CD4-positive, alpha-beta T cell treated with Interleukin-21 for 1 hour (primary cell): ENCODE measurements around the gene DIP2C.
"Not testable (repeated sequence)": the region's sequence is repeated elsewhere in the genome, so short reads cannot be mapped to it uniquely, and the experiment has no call there.

Experiments used
- DNase-seq: peaks from one replicate; pipeline ENCODE4 v3.0.0-alpha.2; 2020

Gene DIP2C

DNA sequence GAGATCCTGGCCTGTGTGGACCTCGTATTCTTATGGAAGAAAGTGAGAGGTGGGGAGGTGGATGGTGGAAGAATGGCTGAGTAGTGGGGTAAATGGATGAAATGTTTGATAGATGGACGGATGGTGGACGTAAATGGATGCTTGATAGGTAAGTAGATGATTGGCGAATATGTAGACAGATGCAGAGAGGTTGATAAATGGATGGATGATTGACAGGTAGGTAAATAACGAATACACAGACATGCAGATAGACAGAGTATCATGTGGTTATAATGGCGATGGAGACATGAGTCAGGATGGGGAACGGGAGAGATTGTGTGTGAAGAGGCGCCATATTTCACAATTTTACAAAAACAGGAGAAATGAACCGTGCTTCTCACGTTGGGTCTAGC, 219.5 kb downstream of the DIP2C start:
- no peak for DNase-seq

DNA sequence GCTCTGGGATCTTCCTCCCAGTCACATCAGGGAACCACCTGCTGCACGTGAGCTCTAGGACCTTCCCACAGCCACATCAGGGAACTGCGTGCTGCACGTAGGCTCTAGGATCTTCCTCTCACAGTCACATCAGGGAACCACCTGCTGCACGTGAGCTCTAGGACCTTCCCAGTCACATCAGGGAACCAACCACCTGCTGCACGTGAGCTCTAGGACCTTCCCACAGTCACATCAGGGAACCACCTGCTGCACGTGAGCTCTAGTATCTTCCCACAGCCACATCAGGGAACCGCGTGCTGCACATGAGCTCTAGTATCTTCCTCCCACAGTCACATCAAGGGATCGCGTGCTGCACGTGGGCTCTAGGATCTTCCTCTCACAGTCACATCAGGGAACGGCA, 229.7 kb downstream of the DIP2C start:
- DNase-seq = no peak

- DNase-seq = no peak
Measured at GRCh38 chr10:458421-458851, 231.0 kb downstream of the DIP2C start.

- no peak for DNase-seq
Measured at GRCh38 chr10:456486-456885, 233.0 kb downstream of the DIP2C start.

DNA sequence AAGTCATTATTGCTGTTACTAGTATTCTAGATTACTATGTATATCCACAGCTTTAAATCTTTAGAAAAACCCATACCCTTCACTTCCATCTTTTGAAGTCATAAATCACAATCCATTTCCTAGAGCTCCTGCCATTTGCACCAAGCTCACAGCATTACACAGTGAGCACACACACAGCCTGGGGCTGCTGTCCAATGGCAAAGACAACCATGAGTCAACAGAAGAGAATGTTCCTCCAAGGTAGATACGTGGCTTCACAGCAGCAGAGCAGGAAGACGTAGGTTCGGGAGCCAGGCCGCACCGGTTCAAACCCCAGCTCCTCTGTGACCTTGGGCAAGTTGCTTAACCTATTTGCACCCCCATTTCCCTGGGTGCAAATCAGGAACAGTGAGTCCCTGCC, 234.6 kb downstream of the DIP2C start:
- no peak for DNase-seq

GRCh38 chr10:453647-454046, 235.8 kb downstream of the DIP2C start:
- DNase-seq = no peak

DNA sequence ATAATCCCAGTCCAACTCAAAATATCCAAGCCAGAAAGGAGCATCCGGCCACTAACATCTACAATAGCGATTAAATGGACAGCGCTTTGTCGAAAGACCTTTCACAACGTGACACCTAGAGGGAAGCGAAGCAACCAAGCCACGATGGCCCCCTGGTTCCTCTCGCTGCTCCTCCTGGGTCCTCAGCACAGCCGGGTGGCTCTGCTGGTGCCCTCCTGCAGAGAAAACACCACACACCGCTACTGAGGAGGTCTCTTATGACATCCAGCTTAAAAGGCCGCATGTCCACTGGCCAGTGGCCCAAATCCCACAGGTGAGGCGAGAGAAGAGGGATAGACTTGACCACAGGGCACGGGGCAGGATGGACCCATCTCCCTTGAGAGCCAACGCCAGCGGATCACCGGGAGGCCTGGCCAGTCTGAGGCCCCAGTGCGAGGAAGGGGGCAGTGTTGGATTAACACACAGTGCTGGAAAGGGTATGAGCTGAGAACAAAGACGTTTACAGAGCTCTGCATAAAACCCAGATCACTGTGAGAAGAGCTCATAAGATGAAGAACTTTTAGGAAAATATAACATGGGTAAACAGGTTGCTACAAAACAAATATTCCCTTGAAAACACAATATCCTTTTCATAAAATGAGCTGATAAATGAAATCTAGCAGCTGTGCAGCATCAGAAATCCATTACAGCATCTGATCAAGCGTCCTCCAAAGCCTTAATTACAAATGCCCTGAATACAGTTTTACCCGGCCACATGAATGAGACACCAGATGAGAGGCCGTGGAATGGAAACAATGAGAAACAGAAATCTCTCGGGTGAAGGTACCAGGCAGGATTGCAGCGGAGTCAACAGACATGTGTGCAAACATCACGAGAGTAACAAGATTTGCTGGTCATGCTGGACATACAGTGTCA, 236.7 kb downstream of the DIP2C start:
- DNase-seq = no peak

GRCh38 chr10:451856-452255, 237.6 kb downstream of the DIP2C start:
- DNase-seq = no peak

- DNase-seq = peak; percentile 73
Measured at GRCh38 chr10:451021-451471, 238.4 kb downstream of the DIP2C start.

- no peak for DNase-seq
Measured at GRCh38 chr10:450463-450862, 239.0 kb downstream of the DIP2C start.

GRCh38 chr10:449331-449730, 240.1 kb downstream of the DIP2C start:
- DNase-seq = not testable (repeated sequence)

DNA sequence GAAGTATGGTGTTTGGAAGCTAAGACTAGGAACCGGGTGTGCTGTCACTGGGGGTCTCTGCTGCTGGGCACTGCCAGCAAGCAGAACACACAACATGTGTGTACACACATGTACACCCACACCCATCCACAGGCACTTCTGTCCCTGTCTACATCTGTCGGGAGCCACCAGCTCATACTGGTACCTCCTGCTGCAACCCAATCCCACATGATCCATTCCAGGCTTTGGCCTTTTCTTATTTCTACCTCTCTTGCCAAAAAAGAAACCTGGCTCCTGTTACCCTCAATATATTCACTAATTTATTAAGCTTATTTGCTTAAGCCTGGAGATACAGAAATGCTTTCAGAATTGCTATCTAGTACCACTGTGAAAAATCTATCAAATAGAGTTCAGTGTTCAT, 246.0 kb downstream of the DIP2C start:
- no peak for DNase-seq

- DNase-seq = no peak
Measured at GRCh38 chr10:442209-442608, 247.3 kb downstream of the DIP2C start.

- DNase-seq = no peak
Measured at GRCh38 chr10:441659-442058, 247.8 kb downstream of the DIP2C start.

- no peak for DNase-seq
Measured at GRCh38 chr10:440127-440526, 249.3 kb downstream of the DIP2C start.

- no peak for DNase-seq
Measured at GRCh38 chr10:437698-438490, 251.6 kb downstream of the DIP2C start.

GRCh38 chr10:436911-437665, 252.4 kb downstream of the DIP2C start:
- peak; percentile 49 for DNase-seq

DNA sequence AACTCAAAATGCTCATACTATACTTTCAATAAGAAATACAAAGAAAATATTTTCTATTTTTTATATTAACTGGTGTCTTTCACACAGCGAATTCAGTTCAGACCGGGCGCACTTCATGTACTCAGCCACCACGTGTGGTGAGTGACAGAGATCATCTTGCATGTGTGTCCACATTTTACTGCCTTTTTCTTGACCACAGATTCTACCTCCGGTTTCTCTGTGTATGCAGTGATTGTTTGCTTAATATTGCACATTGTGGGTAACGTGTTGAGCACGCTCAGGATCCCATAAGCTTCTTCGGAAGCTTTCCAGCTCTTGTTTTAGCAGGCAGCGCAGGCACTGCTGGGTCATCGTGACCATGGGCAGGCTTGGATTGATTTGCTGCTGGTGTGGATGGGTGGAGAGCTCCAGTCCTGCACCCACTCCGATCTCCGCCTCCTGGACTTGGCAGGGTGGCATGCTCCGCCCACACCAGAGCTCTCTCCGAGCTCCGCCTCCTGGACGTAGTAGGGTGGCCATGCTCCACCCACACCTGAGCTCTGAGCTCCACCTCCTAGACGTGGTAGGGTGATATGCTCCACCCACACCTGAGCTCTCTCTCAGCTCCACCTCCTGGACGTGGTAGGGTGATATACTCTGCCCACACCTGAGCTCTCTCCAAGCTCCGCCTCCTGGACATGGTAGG, 253.3 kb downstream of the DIP2C start:
- no peak for DNase-seq

DNA sequence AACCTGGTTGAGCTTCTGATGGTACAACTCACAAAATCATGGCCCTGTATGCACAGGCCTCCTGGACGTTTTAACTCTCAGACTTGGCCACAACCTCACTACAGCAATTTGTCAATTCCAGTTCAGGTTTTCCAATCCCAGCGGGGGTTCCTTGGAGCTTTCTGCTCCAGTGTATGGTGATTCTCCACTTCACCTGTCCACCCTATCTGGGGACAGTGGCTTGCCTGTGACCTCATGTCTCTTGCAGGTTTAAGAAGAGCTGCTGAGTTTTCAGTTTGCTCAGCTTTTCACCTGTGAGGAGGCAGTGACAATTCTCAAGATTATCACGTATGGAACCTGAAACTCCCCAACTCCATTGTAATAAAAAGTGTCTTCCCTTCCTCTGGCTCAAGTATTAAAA, 254.1 kb downstream of the DIP2C start:
- no peak for DNase-seq

GRCh38 chr10:429696-430095, 259.8 kb downstream of the DIP2C start:
- no peak for DNase-seq

DNA sequence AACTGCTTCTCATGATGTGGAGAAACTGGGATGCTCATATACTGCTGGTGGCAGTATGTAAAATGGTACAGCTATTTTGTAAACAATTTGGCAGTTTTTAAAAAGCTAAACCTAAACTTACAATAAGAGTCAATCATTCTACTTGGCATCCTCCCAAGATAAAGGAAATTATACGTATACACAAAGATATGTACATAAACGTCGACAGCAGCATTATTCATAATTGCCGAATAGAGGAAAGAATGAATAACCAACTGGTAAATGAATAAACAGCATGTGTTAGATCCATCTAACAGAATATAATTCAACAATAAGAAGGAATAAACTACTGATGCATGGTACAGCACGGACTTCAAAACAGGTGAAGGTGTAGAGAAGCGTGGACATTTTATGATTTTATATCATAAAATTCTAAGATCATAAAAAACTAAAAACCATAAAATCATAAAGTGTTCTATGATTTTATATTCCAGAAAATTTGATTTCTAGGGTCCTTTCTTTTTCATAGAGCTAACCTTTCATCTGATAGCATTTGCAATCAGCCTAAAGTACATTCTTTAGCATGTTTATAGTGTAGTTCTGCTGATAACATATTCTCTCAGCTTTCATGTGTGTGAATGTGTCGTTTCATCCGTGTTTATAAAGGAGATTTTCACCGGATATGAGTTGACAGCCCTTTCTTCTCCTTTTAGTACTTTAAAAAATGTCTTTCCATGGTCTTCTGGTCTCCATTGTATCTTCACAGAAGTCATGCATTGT, 261.5 kb downstream of the DIP2C start:
- DNase-seq = no peak

DNA sequence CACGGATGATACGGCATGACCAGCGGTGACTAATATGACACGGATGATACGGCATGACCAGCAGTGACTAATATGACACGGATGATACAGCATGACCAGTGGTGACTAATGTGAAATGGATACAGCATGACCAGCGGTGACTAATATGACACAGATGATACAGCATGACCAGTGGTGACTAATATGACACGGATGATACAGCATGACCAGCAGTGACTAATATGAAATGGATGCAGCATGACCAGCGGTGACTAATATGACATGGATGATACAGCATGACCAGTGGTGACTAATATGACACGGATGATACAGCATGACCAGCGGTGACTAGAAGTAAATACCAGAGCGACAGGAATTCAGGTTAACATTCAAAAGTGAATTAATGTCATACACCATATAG, 264.1 kb downstream of the DIP2C start:
- DNase-seq = not testable (repeated sequence)
